Measurements from ENCODE around the gene NAGPA. TPM values are rescaled to one million over a fixed set of nuclear protein-coding genes. Genes with fewer than 3 reads are reported as not detected.

NAGPA gene
- total RNA-seq, 4 donors from 2014 or later, result 27.6 to 85.1 (median 45.1) TPM

- no peak for TF ChIP-seq POLR2A (IDR thresholded peaks at IDR 0.05)
- TF ChIP-seq CTCF (IDR thresholded peaks at IDR 0.05), result no peak
- 79 to 82% methylated on average over 6 of the region's 6 CpGs for whole genome bisulfite sequencing, 2 donors
- intact Hi-C loops (cut with DNase I; ENCODE audit: low total_unique reads), result no loop called here
- no peak overlapping the region for H3K4me3 ChIP-seq (ENCODE audit: low read depth, poor library complexity, severe bottlenecking)
- no peak for DNase-seq (ENCODE audit: low spot score in 2 of 2)
Measured at GRCh38 chr16:5019775-5020174, 14.0 kb downstream of the NAGPA start.

- intact Hi-C loops (cut with DNase I; ENCODE audit: low total_unique reads), result no loop called here
- no peak for DNase-seq (ENCODE audit: low spot score in 2 of 2)
- TF ChIP-seq CTCF (IDR thresholded peaks at IDR 0.05) (no peak), POLR2A (IDR thresholded peaks at IDR 0.05) (no peak)
- WGBS, 2 donors, result 12 to 19% methylated on average over 9 of the region's 9 CpGs
- no peak overlapping the region for H3K4me3 ChIP-seq (ENCODE audit: low read depth, poor library complexity, severe bottlenecking)
Measured at GRCh38 chr16:5018793-5019192, 14.9 kb downstream of the NAGPA start.

GRCh38 chr16:5017678-5017969 is 16.1 kb downstream of the NAGPA start:
- TF ChIP-seq POLR2A (IDR thresholded peaks at IDR 0.05), result no peak
- no peak for TF ChIP-seq CTCF (IDR thresholded peaks at IDR 0.05)
- DNase-seq (ENCODE audit: low spot score in 2 of 2), result no peak
- WGBS, 2 donors, result 89 to 91% methylated on average over 5 of the region's 5 CpGs
- intact Hi-C loops (cut with DNase I; ENCODE audit: low total_unique reads), result no loop called here
- H3K4me3 ChIP-seq (ENCODE audit: low read depth, poor library complexity, severe bottlenecking), result no peak overlapping the region

GRCh38 chr16:5016967-5017677 is 16.6 kb downstream of the NAGPA start:
- no peak overlapping the region for H3K4me3 ChIP-seq (ENCODE audit: low read depth, poor library complexity, severe bottlenecking)
- intact Hi-C loops (cut with DNase I; ENCODE audit: low total_unique reads), result no loop called here
- WGBS, 2 donors, result 78 to 79% methylated on average over 6 of the region's 6 CpGs
- DNase-seq (ENCODE audit: low spot score in 2 of 2), result no peak
- TF ChIP-seq POLR2A (IDR thresholded peaks at IDR 0.05), result no peak
- no peak for TF ChIP-seq CTCF (IDR thresholded peaks at IDR 0.05)

- no peak for DNase-seq (ENCODE audit: low spot score in 2 of 2)
- TF ChIP-seq CTCF (IDR thresholded peaks at IDR 0.05) (no peak), POLR2A (IDR thresholded peaks at IDR 0.05) (no peak)
- intact Hi-C loops (cut with DNase I; ENCODE audit: low total_unique reads), result no loop called here
- 88 to 96% methylated on average over 4 of the region's 4 CpGs for WGBS, 2 donors
- H3K4me3 ChIP-seq (ENCODE audit: low read depth, poor library complexity, severe bottlenecking), result no peak overlapping the region
Measured at GRCh38 chr16:5015887-5016286, 17.8 kb downstream of the NAGPA start.

- TF ChIP-seq POLR2A (IDR thresholded peaks at IDR 0.05) (no peak), CTCF (IDR thresholded peaks at IDR 0.05) (no peak)
- no peak overlapping the region for H3K4me3 ChIP-seq (ENCODE audit: low read depth, poor library complexity, severe bottlenecking)
- intact Hi-C loops (cut with DNase I; ENCODE audit: low total_unique reads), result no loop called here
- DNase-seq (ENCODE audit: low spot score in 2 of 2), result no peak
- WGBS, 2 donors, result 65 to 78% methylated on average over 4 of the region's 4 CpGs
Measured at GRCh38 chr16:5015351-5015750, 18.4 kb downstream of the NAGPA start.

Data from lower leg skin (tissue), 4 donors.